PC-3 (cell line): ENCODE measurements around the gene BICD2. TPM values are rescaled to one million over a fixed set of nuclear protein-coding genes. Genes with fewer than 3 reads are reported as not detected.

ENCODE experiments used
- ATAC-seq: fragments of 200-7000 bp; cut with Tn5 transposase; 2 replicates; pipeline ENCODE4 v1.9.1; 2020; ENCODE audit warnings: mild to moderate bottlenecking, moderate library complexity
- BruUV-seq: library from RNA; stranded (reverse); fragments of 400-500 nt; replicated peaks from 2 replicates; lab custom pipeline; 2021; lab: Mats Ljungman, UMichigan
- CTCF ChIA-PET: fragments of 300-600 bp; sonication (Branson Sonifier 250); formaldehyde crosslinking; loops from one replicate; lab custom pipeline; 2022; ENCODE audit warnings: antibody characterized with exemption; lab: Charles Lee
- POLR2A ChIA-PET: fragments of 300-600 bp; sonication (Branson Sonifier 250); formaldehyde crosslinking; loops from one replicate; lab custom pipeline; 2022; ENCODE audit warnings: antibody characterized with exemption; ENCODE audit not compliant: unreplicated experiment; lab: Charles Lee
- DNase-seq: peaks from one replicate; pipeline ENCODE4 v3.0.0-alpha.2; 2015
- H2AFZ ChIP-seq: fragments of 300-600 bp; sonication (generic); 2 replicates; pipeline ENCODE4 v1.6.0; 2016; ENCODE audit warnings: antibody characterized with exemption, low read length
- H3F3A ChIP-seq: fragments of 300-600 bp; sonication (generic); one replicate; pipeline ENCODE4 v1.6.0; 2017; ENCODE audit warnings: antibody characterized with exemption, low read length, control low read depth, mild to moderate bottlenecking; ENCODE audit not compliant: unreplicated experiment
- H3K27ac ChIP-seq: fragments of 300-600 bp; sonication (generic); 2 replicates; pipeline ENCODE4 v1.5.1; 2016; ENCODE audit warnings: mild to moderate bottlenecking, low read length
- H3K27me3 ChIP-seq: fragments of 300-600 bp; sonication (generic); 2 replicates; pipeline ENCODE4 v1.6.1; 2016; ENCODE audit warnings: low read length, mixed read lengths
- H3K36me3 ChIP-seq: fragments of 300-600 bp; sonication (generic); 2 replicates; pipeline ENCODE4 v1.6.1; 2016; ENCODE audit warnings: low read depth, mixed run types, low read length, mixed read lengths
- H3K4me1 ChIP-seq: fragments of 300-600 bp; sonication (generic); 2 replicates; pipeline ENCODE4 v1.5.1; 2016; ENCODE audit warnings: low read length; ENCODE audit not compliant: insufficient read depth
- H3K4me2 ChIP-seq: fragments of 300-600 bp; sonication (generic); 2 replicates; pipeline ENCODE4 v1.6.0; 2016; ENCODE audit warnings: low read length
- H3K4me3 ChIP-seq: fragments of 300-600 bp; sonication (generic); 2 replicates; pipeline ENCODE4 v1.5.1; 2016; ENCODE audit warnings: mild to moderate bottlenecking, low read length, mixed read lengths
- H3K79me2 ChIP-seq: fragments of 300-600 bp; sonication (generic); 2 replicates; pipeline ENCODE4 v1.6.1; 2017; ENCODE audit warnings: low read length, mixed read lengths
- H3K9ac ChIP-seq: fragments of 300-600 bp; sonication (generic); 2 replicates; pipeline ENCODE4 v1.6.0; 2016; ENCODE audit warnings: mild to moderate bottlenecking, low read length
- H3K9me2 ChIP-seq: fragments of 300-600 bp; sonication (generic); replicated peaks from 2 replicates; pipeline ENCODE4 v1.6.1; 2016; ENCODE audit warnings: mixed run types, low read length, mixed read lengths
- H3K9me3 ChIP-seq: fragments of 300-600 bp; sonication (generic); 2 replicates; pipeline ENCODE4 v1.6.1; 2016; ENCODE audit warnings: low read length, mixed read lengths
- H4K20me1 ChIP-seq: fragments of 300-600 bp; sonication (generic); 2 replicates; pipeline ENCODE4 v1.6.1; 2016; ENCODE audit warnings: low read length, mixed read lengths
- CTCF ChIP-seq: fragments of 300-600 bp; sonication (generic); conservative IDR thresholded peaks from 2 replicates; pipeline ENCODE4 v1.5.1; 2017; ENCODE audit warnings: antibody characterized with exemption, low read depth, mild to moderate bottlenecking, low read length
- EZH2 ChIP-seq: fragments of 300-600 bp; sonication (generic); IDR thresholded peaks from one replicate; pipeline ENCODE4 v1.6.1; 2017; ENCODE audit warnings: antibody characterized with exemption, mild to moderate bottlenecking, low read length; ENCODE audit not compliant: unreplicated experiment
- EZH2phosphoT487 ChIP-seq: fragments of 300-600 bp; sonication (generic); IDR thresholded peaks from 2 replicates; pipeline ENCODE4 v1.6.1; 2018; ENCODE audit warnings: mild to moderate bottlenecking, antibody characterized with exemption, low read length, borderline replicate concordance
- intact Hi-C: fragments of 100-400 bp; cut with micrococcal nuclease; formaldehyde crosslinking; loops from 2 replicates; pipeline ENCODE4 v1.9.0; 2023
- total RNA-seq: library from RNA; depleted of rRNA; stranded (reverse); fragments of >200 nt; gene quantifications from 2 replicates; pipeline ENCODE4 v1.2.3, GENCODE V29; 2014

BICD2 gene
- total RNA-seq, 1 experiment from 2014 or later = 26.3 TPM

GRCh38 chr9:92666236-92666635 is 98.4 kb downstream of the BICD2 start:
- BruUV-seq = no TSS peak
- CTCF ChIA-PET = no interaction called here
- no peak overlapping the region for H2AFZ ChIP-seq
- H4K20me1 ChIP-seq = peaks cover 7% of the 10 kb centered on the region; the same call in 1 of the 2 replicates
- ATAC-seq (no peak), DNase-seq (no peak)
- no peak overlapping the region for H3K27ac ChIP-seq
- no peak overlapping the region for H3K9ac ChIP-seq
- TF ChIP-seq EZH2 (no peak), EZH2phosphoT487 (no peak)
- no peaks in the 10 kb centered on the region for H3K27me3 ChIP-seq
- no peak overlapping the region for H3K4me3 ChIP-seq
- no peak overlapping the region for H3K4me2 ChIP-seq
- intact Hi-C loops = no loop called here
- no peaks in the 10 kb centered on the region for H3F3A ChIP-seq
- no peaks in the 10 kb centered on the region for H3K9me3 ChIP-seq
- POLR2A ChIA-PET = no interaction called here
- peaks cover 12% of the 10 kb centered on the region for H3K4me1 ChIP-seq
- H3K36me3 ChIP-seq = peaks cover 4% of the 10 kb centered on the region; the same call in 1 of the 2 replicates
- no peaks in the 10 kb centered on the region for H3K9me2 ChIP-seq
- peaks cover 95% of the 10 kb centered on the region for H3K79me2 ChIP-seq

GRCh38 chr9:92665836-92666235 is 98.8 kb downstream of the BICD2 start:
- H3K27me3 ChIP-seq = no peaks in the 10 kb centered on the region
- H3K4me2 ChIP-seq = no peak overlapping the region
- H3K9ac ChIP-seq = no peak overlapping the region
- no peaks in the 10 kb centered on the region for H3K9me3 ChIP-seq
- no peaks in the 10 kb centered on the region for H3F3A ChIP-seq
- peaks cover 4% of the 10 kb centered on the region; the same call in 1 of the 2 replicates for H3K36me3 ChIP-seq
- DNase-seq = no peak
- H3K4me3 ChIP-seq = no peak overlapping the region
- no peak overlapping the region for H2AFZ ChIP-seq
- intact Hi-C loops = no loop called here
- no peaks in the 10 kb centered on the region for H3K9me2 ChIP-seq
- ChIA-PET POLR2A (no interaction called here), CTCF (no interaction called here)
- no TSS peak for BruUV-seq
- ATAC-seq = no peak
- H3K79me2 ChIP-seq = peaks cover 95% of the 10 kb centered on the region
- H3K27ac ChIP-seq = no peak overlapping the region
- peaks cover 7% of the 10 kb centered on the region; the same call in 1 of the 2 replicates for H4K20me1 ChIP-seq
- peaks cover 8% of the 10 kb centered on the region for H3K4me1 ChIP-seq
- TF ChIP-seq EZH2 = no peak
- TF ChIP-seq CTCF = no peak

- TF ChIP-seq EZH2phosphoT487 = no peak
- H3K4me2 ChIP-seq = no peak overlapping the region
Measured at GRCh38 chr9:92664394-92665152, 100.1 kb downstream of the BICD2 start.

More at GRCh38 chr9:92664394-92665152, 100.1 kb downstream of the BICD2 start:
- no peaks in the 10 kb centered on the region for H3F3A ChIP-seq
- BruUV-seq = no TSS peak
- H2AFZ ChIP-seq = no peak overlapping the region
- H3K4me3 ChIP-seq = no peak overlapping the region
- H3K4me1 ChIP-seq = peaks cover 8% of the 10 kb centered on the region
- H3K9ac ChIP-seq = no peak overlapping the region
- DNase-seq = no peak
- no peak for ATAC-seq
- H3K27me3 ChIP-seq = no peaks in the 10 kb centered on the region
- peaks cover 7% of the 10 kb centered on the region; the same call in 1 of the 2 replicates for H4K20me1 ChIP-seq
- intact Hi-C loops = no loop called here
- no peaks in the 10 kb centered on the region for H3K9me3 ChIP-seq
- POLR2A ChIA-PET = no interaction called here
- H3K27ac ChIP-seq = no peak overlapping the region
- H3K79me2 ChIP-seq = peaks cover 100% of the 10 kb centered on the region
- peaks cover 4% of the 10 kb centered on the region; the same call in 1 of the 2 replicates for H3K36me3 ChIP-seq
- CTCF ChIA-PET = no interaction called here
- no peaks in the 10 kb centered on the region for H3K9me2 ChIP-seq
